Endothelial cell of umbilical vein (primary cell): ENCODE data around the gene ADARB2. TPM values are rescaled to one million over a fixed set of nuclear protein-coding genes. Genes with fewer than 3 reads are reported as not detected.
"Not testable (repeated sequence)": the region's sequence is repeated elsewhere in the genome, so short reads cannot be mapped to it uniquely, and the experiment has no call there.

Source experiments
- BruUV-seq: library from RNA; stranded (reverse); fragments of 400-500 nt; replicated peaks from 2 replicates; lab custom pipeline; 2021; lab: Mats Ljungman, UMichigan
- CTCF ChIA-PET: fragments of 300-600, 350-600 bp; sonication (Branson Sonifier 250); formaldehyde crosslinking; loops from one replicate; lab custom pipeline; 2021; ENCODE audit warnings: antibody characterized with exemption, inconsistent platforms; lab: Charles Lee
- POLR2A ChIA-PET: fragments of 300-600, 350-600 bp; sonication (Branson Sonifier 250); formaldehyde crosslinking; loops from one replicate; lab custom pipeline; 2021; ENCODE audit warnings: antibody characterized with exemption, inconsistent platforms; lab: Charles Lee
- DNase-seq: peaks from one replicate; pipeline ENCODE4 v3.0.0-alpha.2; 2011; ENCODE audit warnings: low read depth, low spot score
- FAIRE-seq: peaks from 2 replicates; lab custom pipeline; 2011; peaks lifted over from hg19 to GRCh38; lab: Jason Lieb, UNC
- H2AFZ ChIP-seq: 2 replicates; pipeline ENCODE4 v1.6.0; 2012; ENCODE audit warnings: low read depth, low read length, control low read depth, inconsistent platforms
- H3K27ac ChIP-seq: 2 replicates; pipeline ENCODE4 v1.5.1; 2011; ENCODE audit warnings: low read depth, mild to moderate bottlenecking, control low read depth, low read length, moderate library complexity; ENCODE audit not compliant: insufficient read depth
- H3K27me3 ChIP-seq, 2 experiments: 2 replicates each; pipeline versions ENCODE4 v1.6.0 to v1.6.1; 2011; ENCODE audit warnings: low read length in 2 of 2, mixed read lengths in 1 of 2; ENCODE audit not compliant: control insufficient read depth in 2 of 2, insufficient read depth in 2 of 2
- H3K36me3 ChIP-seq, 2 experiments: 2 replicates in 1 of 2; 3 replicates in 1 of 2; pipeline ENCODE4 v1.5.1; 2011; ENCODE audit warnings: low read length in 2 of 2, mild to moderate bottlenecking in 1 of 2, moderate library complexity in 1 of 2; ENCODE audit not compliant: control insufficient read depth in 2 of 2, insufficient read depth in 2 of 2; ENCODE audit errors: extremely low read depth in 1 of 2
- H3K4me1 ChIP-seq: 3 replicates; pipeline ENCODE4 v1.5.1; 2011; ENCODE audit warnings: mild to moderate bottlenecking, low read length; ENCODE audit not compliant: control insufficient read depth, insufficient read depth; ENCODE audit errors: extremely low read depth
- H3K4me2 ChIP-seq: 2 replicates; pipeline ENCODE4 v1.6.1; 2011; ENCODE audit warnings: low read length, control low read depth, mixed read lengths; ENCODE audit not compliant: insufficient read depth
- H3K4me3 ChIP-seq, 3 experiments: fragments of 200-600 bp in 1 of 3; sonication (generic), shearing (Covaris generic) in 1 of 3; replicated peaks in 1 of 3; 2 replicates each; pipeline ENCODE4 v1.5.1; 2011 to 2016; ENCODE audit warnings: control low read depth in 3 of 3, low read length in 3 of 3, mild to moderate bottlenecking in 2 of 3, inconsistent platforms in 1 of 3, low read depth in 1 of 3, moderate library complexity in 1 of 3; ENCODE audit not compliant: insufficient read depth in 1 of 3
- H3K79me2 ChIP-seq: 2 replicates; pipeline ENCODE4 v1.6.0; 2012; ENCODE audit warnings: low read length, inconsistent platforms; ENCODE audit not compliant: control insufficient read depth, insufficient read depth
- H3K9ac ChIP-seq: replicated peaks from 2 replicates; pipeline ENCODE3; 2011; ENCODE audit warnings: low read length, control low read depth; ENCODE audit not compliant: insufficient read depth; ENCODE audit errors: extremely low read depth
- H3K9me1 ChIP-seq: replicated peaks from 3 replicates; pipeline ENCODE4 v1.6.0; 2011; ENCODE audit warnings: mild to moderate bottlenecking, low read length; ENCODE audit not compliant: control insufficient read depth, insufficient read depth; ENCODE audit errors: extremely low read depth
- H3K9me3 ChIP-seq: replicated peaks from 2 replicates; pipeline ENCODE4 v1.5.1; 2012; ENCODE audit warnings: low read length, inconsistent platforms; ENCODE audit not compliant: control insufficient read depth, insufficient read depth
- H4K20me1 ChIP-seq: replicated peaks from 2 replicates; pipeline ENCODE3; 2011; ENCODE audit warnings: mild to moderate bottlenecking, low read length; ENCODE audit not compliant: control insufficient read depth, insufficient read depth; ENCODE audit errors: extremely low read depth
- CTCF ChIP-seq, 2 donors: IDR thresholded peaks; 1 replicate in 1 of 2; 2 replicates in 1 of 2; pipeline ENCODE4 v1.5.1; 2011; ENCODE audit warnings: low read length in 2 of 2, mild to moderate bottlenecking in 2 of 2, moderate library complexity in 2 of 2, control low read depth in 1 of 2, inconsistent platforms in 1 of 2, low read depth in 1 of 2; ENCODE audit not compliant: insufficient read depth in 1 of 2; ENCODE audit errors: extremely low read depth in 1 of 2
- EZH2 ChIP-seq: IDR thresholded peaks from 2 replicates; pipeline ENCODE4 v1.6.1; 2012; ENCODE audit warnings: borderline replicate concordance, low read depth, mild to moderate bottlenecking, moderate library complexity, low read length, inconsistent platforms; ENCODE audit not compliant: severe bottlenecking
- FOS ChIP-seq: IDR thresholded peaks from 2 replicates; pipeline ENCODE4 v1.6.1; 2011; ENCODE audit warnings: mild to moderate bottlenecking, low read length, moderate library complexity, borderline replicate concordance; ENCODE audit not compliant: insufficient read depth
- GATA2 ChIP-seq: IDR thresholded peaks from 2 replicates; pipeline ENCODE4 v1.7.0; 2011; ENCODE audit warnings: low read depth, mild to moderate bottlenecking, moderate library complexity, mixed read lengths, low read length; ENCODE audit not compliant: insufficient read length, insufficient read depth
- JUN ChIP-seq: IDR thresholded peaks from 2 replicates; pipeline ENCODE4 v1.6.1; 2011; ENCODE audit warnings: borderline replicate concordance, low read depth; ENCODE audit not compliant: insufficient read length, insufficient read depth
- MAX ChIP-seq: IDR thresholded peaks from 2 replicates; pipeline ENCODE4 v1.6.1; 2011; ENCODE audit not compliant: insufficient read depth, insufficient read length
- MYC ChIP-seq: IDR thresholded peaks from one replicate; pipeline ENCODE4 v1.6.1; 2011; ENCODE audit warnings: mild to moderate bottlenecking, low read depth, low read length
- POLR2A ChIP-seq: IDR thresholded peaks from 2 replicates; pipeline ENCODE4 v1.6.1; 2012; ENCODE audit warnings: low read depth, mild to moderate bottlenecking, control low read depth, low read length
- POLR2AphosphoS5 ChIP-seq: IDR thresholded peaks from 2 replicates; pipeline ENCODE4 v1.6.1; 2012; ENCODE audit warnings: low read depth, mild to moderate bottlenecking, control low read depth, low read length, moderate library complexity; ENCODE audit not compliant: insufficient read depth
- dilution Hi-C: fragments of 300-500 bp; cut with MboI; formaldehyde crosslinking; loops from one replicate; pipeline ENCODE4 v1.15.0; 2019; ENCODE audit warnings: low sequenced_read_pairs; ENCODE audit not compliant: extremely low pct_ligation_motif_present
- intact Hi-C: fragments of 100-400 bp; cut with micrococcal nuclease; formaldehyde crosslinking; loops from one replicate; pipeline ENCODE4 v1.10.0; 2022
- polyA plus RNA-seq, 4 experiments: library from polyadenylated mRNA; depleted of rRNA in 3 of 4; stranded (reverse) in 3 of 4; unstranded in 1 of 4; fragments of >200 nt; gene quantifications; 2 replicates each; pipeline versions ENCODE4 v1.2.1 to v1.2.3, GENCODE V29; 2011 to 2012; ENCODE audit warnings: missing spikeins in 1 of 4
- total RNA-seq: library from RNA; stranded (reverse); gene quantifications from 2 replicates; pipeline ENCODE4 v1.2.3, GENCODE V29; 2021

The ADARB2 gene
- total and polyA plus RNA-seq, 2 donors (not counting 3 experiments of a cell fraction or from before 2014, with no cell fraction given): not detected

GRCh38 chr10:1463971-1464370 is 273.4 kb downstream of the ADARB2 start:
- dilution Hi-C loops, BruUV-seq, H3K9ac ChIP-seq, FAIRE-seq, DNase-seq, H3K79me2 ChIP-seq, H3K9me1 ChIP-seq, H3K36me3 ChIP-seq, H4K20me1 ChIP-seq, H3K4me1 ChIP-seq, CTCF ChIA-PET, intact Hi-C loops, H3K9me3 ChIP-seq, POLR2A ChIA-PET, H3K27ac ChIP-seq, H3K4me2 ChIP-seq, H2AFZ ChIP-seq, H3K27me3 ChIP-seq, H3K4me3 ChIP-seq: not testable (repeated sequence)

GRCh38 chr10:1462994-1463633 is 274.2 kb downstream of the ADARB2 start:
- intact Hi-C loops: no loop called here
- H3K27me3 ChIP-seq: no peaks in the 10 kb centered on the region
- no peaks in the 10 kb centered on the region for H4K20me1 ChIP-seq
- H3K9ac ChIP-seq: no peak overlapping the region
- no peaks in the 10 kb centered on the region for H3K9me3 ChIP-seq
- H3K4me3 ChIP-seq: no peak overlapping the region
- POLR2A ChIA-PET: no interaction called here
- BruUV-seq: no TSS peak
- no peaks in the 10 kb centered on the region for H3K79me2 ChIP-seq
- no peak for FAIRE-seq
- dilution Hi-C loops: no loop called here
- no peak overlapping the region for H3K27ac ChIP-seq
- H3K4me2 ChIP-seq: no peak overlapping the region
- TF ChIP-seq MYC (no peak), GATA2 (no peak), POLR2AphosphoS5 (no peak), MAX (no peak), CTCF (IDR thresholded peaks at IDR 0.05; ENCODE audit: extremely low read depth in 1 of 2, insufficient read depth in 1 of 2, low read depth in 1 of 2, low read length in 2 of 2) (no peak), EZH2 (no peak), JUN (no peak), FOS (no peak), POLR2A (no peak)
- no peaks in the 10 kb centered on the region for H3K4me1 ChIP-seq
- no peak overlapping the region for H2AFZ ChIP-seq
- CTCF ChIA-PET: no interaction called here
- no peak for DNase-seq
- no peaks in the 10 kb centered on the region for H3K36me3 ChIP-seq
- H3K9me1 ChIP-seq: no peaks in the 10 kb centered on the region
